ENCODE measurements around the gene PRPSAP2. TPM values are rescaled to one million over a fixed set of nuclear protein-coding genes. Genes with fewer than 3 reads are reported as not detected.

Gene PRPSAP2
- total and polyA plus RNA-seq, 8 donors = 5.3 to 478 (median 25.0) TPM

DNA sequence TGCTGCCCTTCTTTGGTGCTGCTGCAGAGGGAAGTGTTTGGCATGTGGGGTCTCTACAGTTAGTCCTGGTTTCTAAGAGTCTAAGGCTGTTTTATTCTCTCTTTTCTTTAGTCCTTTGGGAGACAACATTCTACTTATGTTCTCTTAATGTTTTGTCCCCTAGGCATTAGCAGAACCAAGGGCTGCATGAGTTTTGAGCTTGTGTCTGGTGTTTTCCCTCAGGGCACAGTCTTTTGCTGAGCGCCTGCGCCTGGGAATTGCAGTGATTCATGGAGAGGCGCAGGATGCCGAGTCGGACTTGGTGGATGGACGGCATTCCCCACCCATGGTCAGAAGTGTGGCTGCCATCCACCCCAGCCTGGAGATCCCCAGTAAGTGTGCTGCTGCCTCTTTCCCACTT lies 53.0 kb downstream of the PRPSAP2 start:
- H3K4me3 ChIP-seq = no peak overlapping the region
- H3K9me3 ChIP-seq = no peaks in the 10 kb centered on the region
- no peaks in the 10 kb centered on the region for H3K4me1 ChIP-seq
- H3K27ac ChIP-seq = no peak overlapping the region
- no peaks in the 10 kb centered on the region for H3K27me3 ChIP-seq
- H3K36me3 ChIP-seq = peaks cover 13 to 93% (median 83%) of the 10 kb centered on the region in 4 donors
- DNase-seq = no peak
- intact Hi-C loops (cut with DNase I; ENCODE audit: low total_unique reads) = no loop called here
- 92 to 98% (median 94%) methylated on average over 6 of the region's 6 CpGs for WGBS, 5 donors
- no peak for TF ChIP-seq EP300 (IDR thresholded peaks at IDR 0.05)
- TF ChIP-seq POLR2AphosphoS5 (IDR thresholded peaks at IDR 0.05) = no peak
- no peak for TF ChIP-seq POLR2A (IDR thresholded peaks at IDR 0.05)
- TF ChIP-seq, protein P1, sequence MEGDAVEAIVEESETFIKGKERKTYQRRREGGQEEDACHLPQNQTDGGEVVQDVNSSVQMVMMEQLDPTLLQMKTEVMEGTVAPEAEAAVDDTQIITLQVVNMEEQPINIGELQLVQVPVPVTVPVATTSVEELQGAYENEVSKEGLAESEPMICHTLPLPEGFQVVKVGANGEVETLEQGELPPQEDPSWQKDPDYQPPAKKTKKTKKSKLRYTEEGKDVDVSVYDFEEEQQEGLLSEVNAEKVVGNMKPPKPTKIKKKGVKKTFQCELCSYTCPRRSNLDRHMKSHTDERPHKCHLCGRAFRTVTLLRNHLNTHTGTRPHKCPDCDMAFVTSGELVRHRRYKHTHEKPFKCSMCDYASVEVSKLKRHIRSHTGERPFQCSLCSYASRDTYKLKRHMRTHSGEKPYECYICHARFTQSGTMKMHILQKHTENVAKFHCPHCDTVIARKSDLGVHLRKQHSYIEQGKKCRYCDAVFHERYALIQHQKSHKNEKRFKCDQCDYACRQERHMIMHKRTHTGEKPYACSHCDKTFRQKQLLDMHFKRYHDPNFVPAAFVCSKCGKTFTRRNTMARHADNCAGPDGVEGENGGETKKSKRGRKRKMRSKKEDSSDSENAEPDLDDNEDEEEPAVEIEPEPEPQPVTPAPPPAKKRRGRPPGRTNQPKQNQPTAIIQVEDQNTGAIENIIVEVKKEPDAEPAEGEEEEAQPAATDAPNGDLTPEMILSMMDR (IDR thresholded peaks at IDR 0.05) = no peak

DNA sequence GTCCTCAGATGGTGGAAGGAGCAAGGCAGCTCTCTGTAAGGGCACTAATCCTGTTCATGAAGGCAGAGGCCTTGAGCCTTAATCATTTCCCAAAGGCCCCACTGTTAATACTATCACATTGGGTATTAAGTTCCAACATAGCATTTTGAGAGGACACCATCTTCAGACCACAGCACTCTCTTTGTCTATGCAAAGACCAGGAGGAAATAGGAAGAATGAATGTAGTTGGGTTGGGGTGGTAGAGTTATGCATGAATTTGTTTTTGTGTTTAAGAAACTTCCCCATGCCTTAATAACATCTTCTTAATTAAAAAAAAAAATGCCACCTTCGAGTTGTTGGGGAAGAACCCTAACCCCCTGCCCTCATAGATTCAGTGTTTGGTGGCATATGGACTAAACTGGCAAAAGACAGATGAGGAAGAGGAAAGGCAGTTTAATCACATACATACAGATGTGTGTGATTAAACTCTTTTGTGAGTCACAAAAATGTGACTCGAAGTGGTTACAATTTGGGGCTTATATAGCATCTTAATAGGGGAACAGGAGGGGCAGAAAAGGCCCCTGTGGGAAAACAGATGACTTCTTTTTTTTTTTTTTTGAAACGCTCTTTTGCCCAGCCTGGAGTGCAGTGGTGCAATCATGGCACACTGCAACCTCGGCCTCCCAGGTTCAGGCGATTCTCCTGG lies 59.0 kb downstream of the PRPSAP2 start:
- Histone ChIP-seq H3K4me1 (peaks cover under 1 to 28% (median 23%) of the 10 kb centered on the region in 4 donors), H3K27ac (peak overlapping the region in 1 of 5 donors; percentile 2), H3K36me3 (peaks cover 10 to 66% (median 61%) of the 10 kb centered on the region in 4 donors), H3K9me3 (no peaks in the 10 kb centered on the region), H3K27me3 (no peaks in the 10 kb centered on the region), H3K4me3 (no peak overlapping the region)
- TF ChIP-seq POLR2AphosphoS5 (IDR thresholded peaks at IDR 0.05) = no peak
- TF ChIP-seq POLR2A (IDR thresholded peaks at IDR 0.05) = no peak
- TF ChIP-seq, protein P1 (IDR thresholded peaks at IDR 0.05) = no peak
- no peak for TF ChIP-seq EP300 (IDR thresholded peaks at IDR 0.05)
- intact Hi-C loops (cut with DNase I; ENCODE audit: low total_unique reads) = no loop called here
- WGBS, 5 donors = 74 to 79% (median 76%) methylated on average over 4 to 5 of the region's 5 CpGs
- no peak for DNase-seq

DNA sequence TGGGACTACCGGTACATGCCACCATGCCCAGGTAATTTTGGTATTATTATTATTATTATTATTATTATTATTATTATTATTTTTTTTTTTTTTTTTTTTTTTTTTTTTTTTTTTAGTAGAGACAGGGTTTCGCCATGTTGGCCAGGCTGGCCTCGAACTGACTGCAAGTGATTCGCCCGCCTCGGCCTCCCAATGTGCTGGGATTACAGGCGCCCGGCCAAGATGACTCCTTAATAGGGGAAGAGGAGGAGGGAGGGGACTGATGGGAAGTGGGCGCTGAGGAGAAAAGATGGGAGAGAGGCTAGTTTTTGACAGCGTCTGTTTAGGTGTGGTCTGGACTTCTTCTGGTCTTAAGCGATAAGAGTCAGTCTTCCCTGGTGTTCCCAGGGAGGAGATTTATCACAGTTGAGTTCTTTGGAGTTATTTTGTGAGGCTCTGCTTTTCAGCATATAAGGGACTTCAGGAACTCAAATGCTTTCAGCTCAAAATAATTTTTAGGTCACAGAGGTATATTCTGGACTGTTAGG lies 59.6 kb downstream of the PRPSAP2 start:
- 87 to 97% (median 95%) methylated on average over 9 to 11 of the region's 11 CpGs for WGBS, 5 donors
- intact Hi-C loops (cut with DNase I; ENCODE audit: low total_unique reads) = no loop called here
- H3K27ac ChIP-seq = no peak overlapping the region

DNA sequence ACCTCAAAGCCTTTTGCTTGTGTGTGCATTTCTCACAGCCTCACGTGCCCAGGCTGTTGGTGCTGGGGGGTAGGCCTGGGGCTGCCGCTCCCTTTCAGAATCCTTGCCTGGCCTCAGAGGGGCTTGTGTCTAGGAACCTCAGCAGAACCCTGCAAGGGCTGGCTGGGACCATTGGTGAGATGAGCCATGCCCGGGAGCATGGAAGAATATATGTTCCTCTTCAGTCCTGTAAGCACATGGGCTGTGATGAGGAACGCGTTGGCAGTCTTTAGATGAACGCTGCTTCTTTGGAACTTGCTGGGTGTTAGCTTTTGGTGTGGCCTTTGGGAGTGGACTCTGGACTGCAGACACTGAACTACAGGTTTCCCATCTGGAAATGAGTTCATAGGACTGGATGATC lies 62.0 kb downstream of the PRPSAP2 start:
- H3K36me3 ChIP-seq = peaks cover 10 to 48% (median 39%) of the 10 kb centered on the region in 4 donors
- peak; percentile 36 to 43 for DNase-seq
- H3K4me3 ChIP-seq = no peak overlapping the region
- H3K9me3 ChIP-seq = no peaks in the 10 kb centered on the region
- peaks cover 7 to 47% (median 28%) of the 10 kb centered on the region in 4 donors for H3K4me1 ChIP-seq
- H3K27me3 ChIP-seq = no peaks in the 10 kb centered on the region
- TF ChIP-seq, protein P1 (IDR thresholded peaks at IDR 0.05) = no peak
- TF ChIP-seq EP300 (IDR thresholded peaks at IDR 0.05) = no peak
- TF ChIP-seq POLR2A (IDR thresholded peaks at IDR 0.05) = no peak
- TF ChIP-seq POLR2AphosphoS5 (IDR thresholded peaks at IDR 0.05) = peak in 1 of 3 donors; percentile 27
- H3K27ac ChIP-seq = peak overlapping the region; percentile 25 to 67 (median 58)
- intact Hi-C loops (cut with DNase I; ENCODE audit: low total_unique reads) = no loop called here
- 40 to 75% (median 61%) methylated on average over 6 of the region's 6 CpGs for WGBS, 5 donors

More for the DNA sequence above, 59.6 kb downstream of the PRPSAP2 start:
- DNase-seq = no peak
- H3K9me3 ChIP-seq = no peaks in the 10 kb centered on the region
- peaks cover 4 to 33% (median 25%) of the 10 kb centered on the region in 4 donors for H3K4me1 ChIP-seq
- peaks cover 10 to 59% (median 55%) of the 10 kb centered on the region in 4 donors for H3K36me3 ChIP-seq
- H3K27me3 ChIP-seq = no peaks in the 10 kb centered on the region
- H3K4me3 ChIP-seq = no peak overlapping the region
- TF ChIP-seq, protein P1 (IDR thresholded peaks at IDR 0.05) = no peak
- no peak for TF ChIP-seq EP300 (IDR thresholded peaks at IDR 0.05)
- TF ChIP-seq POLR2AphosphoS5 (IDR thresholded peaks at IDR 0.05) = no peak
- no peak for TF ChIP-seq POLR2A (IDR thresholded peaks at IDR 0.05)
